ENCODE measurements around the gene ZNF180. TPM values are rescaled to one million over a fixed set of nuclear protein-coding genes. Genes with fewer than 3 reads are reported as not detected.

ZNF180 gene
- total RNA-seq, 1 donor from 2014 or later: 5.3 TPM

DNA sequence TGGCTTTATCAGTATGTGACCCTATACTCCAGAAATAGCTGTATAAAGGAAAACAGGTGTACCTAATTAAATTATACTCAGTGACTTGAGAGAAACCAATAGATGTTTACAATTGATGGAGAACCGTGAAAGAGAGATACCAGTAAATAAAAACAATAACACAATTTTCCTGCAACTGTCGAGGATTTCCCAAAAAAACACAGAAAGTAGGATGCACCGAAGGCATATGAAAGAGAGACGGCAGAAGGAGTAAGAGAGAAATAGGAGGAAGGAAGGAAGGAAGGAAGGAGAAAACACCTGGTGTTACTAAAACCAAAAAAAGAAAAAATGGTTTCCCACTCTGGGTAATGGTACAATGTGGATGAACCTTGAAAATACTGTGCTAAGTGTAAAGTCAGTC, 45.2 kb downstream of the ZNF180 start:
- FAIRE-seq: no peak
- Mint-ChIP-seq H3K4me1 (ENCODE audit: low read depth, unreplicated experiment) (no peaks in the 10 kb centered on the region), H3K27me3 (ENCODE audit: low read depth, unreplicated experiment) (peaks cover 2% of the 10 kb centered on the region), H3K27ac (ENCODE audit: unreplicated experiment) (no peak overlapping the region), H3K9me3 (ENCODE audit: unreplicated experiment) (peaks cover 29% of the 10 kb centered on the region), H3K4me3 (ENCODE audit: unreplicated experiment) (no peak overlapping the region), H3K36me3 (ENCODE audit: low read depth, unreplicated experiment) (no peaks in the 10 kb centered on the region)
- Histone ChIP-seq H4K20me1 (ENCODE audit: insufficient read depth, low read length) (no peaks in the 10 kb centered on the region), H3K4me1 (ENCODE audit: insufficient read depth, low read length) (no peaks in the 10 kb centered on the region), H3K79me2 (ENCODE audit: insufficient read depth, low read length) (no peaks in the 10 kb centered on the region), H3K4me2 (ENCODE audit: low read length) (no peak overlapping the region), H3K27me3 (ENCODE audit: insufficient read depth, low read length) (no peaks in the 10 kb centered on the region), H3K4me3 (ENCODE audit: insufficient read depth, low read depth, low read length) (no peak overlapping the region), H3K36me3 (ENCODE audit: insufficient read depth, low read length) (no peaks in the 10 kb centered on the region), H3K27ac (ENCODE audit: low read depth, low read length) (no peak overlapping the region), H2AFZ (ENCODE audit: low read depth, low read length) (no peak overlapping the region), H3K9ac (ENCODE audit: low read length) (no peak overlapping the region), H3K9me3 (ENCODE audit: insufficient read depth, low read depth, low read length) (peaks cover 7% of the 10 kb centered on the region)
- TF ChIP-seq EZH2 (IDR thresholded peaks at IDR 0.05; ENCODE audit: insufficient read depth, low read length): no peak
- TF ChIP-seq, protein P1, sequence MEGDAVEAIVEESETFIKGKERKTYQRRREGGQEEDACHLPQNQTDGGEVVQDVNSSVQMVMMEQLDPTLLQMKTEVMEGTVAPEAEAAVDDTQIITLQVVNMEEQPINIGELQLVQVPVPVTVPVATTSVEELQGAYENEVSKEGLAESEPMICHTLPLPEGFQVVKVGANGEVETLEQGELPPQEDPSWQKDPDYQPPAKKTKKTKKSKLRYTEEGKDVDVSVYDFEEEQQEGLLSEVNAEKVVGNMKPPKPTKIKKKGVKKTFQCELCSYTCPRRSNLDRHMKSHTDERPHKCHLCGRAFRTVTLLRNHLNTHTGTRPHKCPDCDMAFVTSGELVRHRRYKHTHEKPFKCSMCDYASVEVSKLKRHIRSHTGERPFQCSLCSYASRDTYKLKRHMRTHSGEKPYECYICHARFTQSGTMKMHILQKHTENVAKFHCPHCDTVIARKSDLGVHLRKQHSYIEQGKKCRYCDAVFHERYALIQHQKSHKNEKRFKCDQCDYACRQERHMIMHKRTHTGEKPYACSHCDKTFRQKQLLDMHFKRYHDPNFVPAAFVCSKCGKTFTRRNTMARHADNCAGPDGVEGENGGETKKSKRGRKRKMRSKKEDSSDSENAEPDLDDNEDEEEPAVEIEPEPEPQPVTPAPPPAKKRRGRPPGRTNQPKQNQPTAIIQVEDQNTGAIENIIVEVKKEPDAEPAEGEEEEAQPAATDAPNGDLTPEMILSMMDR (IDR thresholded peaks at IDR 0.05; ENCODE audit: insufficient read depth, low read depth, low read length): no peak
- DNase-seq (ENCODE audit: low read depth): no peak

DNA sequence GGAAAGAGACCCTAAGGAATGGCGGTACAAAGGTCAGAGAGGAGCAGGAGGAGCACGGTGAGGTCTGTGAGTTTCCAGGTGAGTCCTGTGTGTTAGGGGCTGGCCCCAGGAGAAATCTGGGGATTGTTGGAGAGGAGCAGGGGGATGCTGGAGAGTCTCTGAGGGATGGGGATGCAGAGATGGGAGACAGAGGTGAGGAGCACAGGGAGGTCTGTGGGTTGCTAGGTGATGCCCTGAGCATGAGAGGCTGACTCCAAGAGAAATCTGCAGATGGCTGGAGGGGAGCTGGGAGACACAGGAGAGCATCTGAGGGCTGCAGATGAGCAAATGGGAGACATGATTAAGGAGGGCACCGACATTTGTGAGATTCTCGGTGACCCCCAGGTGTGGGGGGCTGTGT, 48.0 kb downstream of the ZNF180 start:
- peaks cover 6% of the 10 kb centered on the region for H3K36me3 Mint-ChIP-seq (ENCODE audit: low read depth, unreplicated experiment)
- Histone ChIP-seq H4K20me1 (ENCODE audit: insufficient read depth, low read length) (no peaks in the 10 kb centered on the region), H2AFZ (ENCODE audit: low read depth, low read length) (no peak overlapping the region), H3K9me3 (ENCODE audit: insufficient read depth, low read depth, low read length) (peaks cover 7% of the 10 kb centered on the region), H3K4me3 (ENCODE audit: insufficient read depth, low read depth, low read length) (no peak overlapping the region), H3K79me2 (ENCODE audit: insufficient read depth, low read length) (peaks cover 4% of the 10 kb centered on the region), H3K9ac (ENCODE audit: low read length) (no peak overlapping the region), H3K4me2 (ENCODE audit: low read length) (no peak overlapping the region), H3K27ac (ENCODE audit: low read depth, low read length) (no peak overlapping the region), H3K27me3 (ENCODE audit: insufficient read depth, low read length) (no peaks in the 10 kb centered on the region), H3K36me3 (ENCODE audit: insufficient read depth, low read length) (no peaks in the 10 kb centered on the region), H3K4me1 (ENCODE audit: insufficient read depth, low read length) (no peaks in the 10 kb centered on the region)
- peaks cover 2% of the 10 kb centered on the region for H3K4me1 Mint-ChIP-seq (ENCODE audit: low read depth, unreplicated experiment)
- peaks cover 2% of the 10 kb centered on the region for H3K27me3 Mint-ChIP-seq (ENCODE audit: low read depth, unreplicated experiment)
- FAIRE-seq (no peak), DNase-seq (ENCODE audit: low read depth) (no peak)
- peaks cover 27% of the 10 kb centered on the region for H3K9me3 Mint-ChIP-seq (ENCODE audit: unreplicated experiment)
- TF ChIP-seq, protein P1 (IDR thresholded peaks at IDR 0.05; ENCODE audit: insufficient read depth, low read depth, low read length): no peak
- no peak for TF ChIP-seq EZH2 (IDR thresholded peaks at IDR 0.05; ENCODE audit: insufficient read depth, low read length)
- peak overlapping the region; percentile 51 for H3K4me3 Mint-ChIP-seq (ENCODE audit: unreplicated experiment)
- H3K27ac Mint-ChIP-seq (ENCODE audit: unreplicated experiment): no peak overlapping the region

DNA sequence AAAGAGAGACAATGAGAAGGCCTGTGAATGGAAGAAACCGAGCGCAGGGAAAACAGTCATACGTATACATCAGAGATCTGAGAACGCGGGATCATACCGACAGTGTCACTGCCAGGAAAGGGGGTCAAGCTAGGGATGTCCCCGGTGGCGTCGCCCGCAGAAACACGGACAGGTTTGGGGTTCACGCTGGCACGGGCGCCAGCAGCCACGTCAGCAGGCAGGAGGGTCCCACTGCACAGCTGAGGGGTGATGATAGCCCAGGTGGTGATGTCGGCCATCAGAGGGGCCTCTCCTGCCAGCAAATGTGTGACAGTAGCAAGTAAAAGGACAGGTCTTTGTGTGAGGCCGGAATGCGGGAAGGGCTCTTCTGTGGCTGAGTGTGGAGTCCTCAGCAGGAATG, 48.6 kb downstream of the ZNF180 start:
- Histone ChIP-seq H3K4me1 (ENCODE audit: insufficient read depth, low read length) (no peaks in the 10 kb centered on the region), H3K79me2 (ENCODE audit: insufficient read depth, low read length) (peaks cover 4% of the 10 kb centered on the region), H3K27ac (ENCODE audit: low read depth, low read length) (no peak overlapping the region), H2AFZ (ENCODE audit: low read depth, low read length) (no peak overlapping the region), H3K9ac (ENCODE audit: low read length) (no peak overlapping the region), H3K9me3 (ENCODE audit: insufficient read depth, low read depth, low read length) (peaks cover 7% of the 10 kb centered on the region), H3K36me3 (ENCODE audit: insufficient read depth, low read length) (no peaks in the 10 kb centered on the region), H3K4me3 (ENCODE audit: insufficient read depth, low read depth, low read length) (no peak overlapping the region), H3K27me3 (ENCODE audit: insufficient read depth, low read length) (no peaks in the 10 kb centered on the region), H3K4me2 (ENCODE audit: low read length) (no peak overlapping the region), H4K20me1 (ENCODE audit: insufficient read depth, low read length) (no peaks in the 10 kb centered on the region)
- Mint-ChIP-seq H3K9me3 (ENCODE audit: unreplicated experiment) (peaks cover 27% of the 10 kb centered on the region), H3K4me1 (ENCODE audit: low read depth, unreplicated experiment) (peaks cover 2% of the 10 kb centered on the region), H3K27ac (ENCODE audit: unreplicated experiment) (no peak overlapping the region), H3K4me3 (ENCODE audit: unreplicated experiment) (no peak overlapping the region), H3K27me3 (ENCODE audit: low read depth, unreplicated experiment) (peaks cover 2% of the 10 kb centered on the region), H3K36me3 (ENCODE audit: low read depth, unreplicated experiment) (peaks cover 6% of the 10 kb centered on the region)
- FAIRE-seq (no peak), DNase-seq (ENCODE audit: low read depth) (no peak)
- TF ChIP-seq, protein P1 (IDR thresholded peaks at IDR 0.05; ENCODE audit: insufficient read depth, low read depth, low read length): no peak
- TF ChIP-seq EZH2 (IDR thresholded peaks at IDR 0.05; ENCODE audit: insufficient read depth, low read length): no peak

Measured in astrocyte (in vitro differentiated cells and primary cell).